Upper lobe of left lung (tissue), 6 donors: Measurements from ENCODE around the gene OBSCN. TPM values are rescaled to one million over a fixed set of nuclear protein-coding genes. Genes with fewer than 3 reads are reported as not detected.

Source experiments
- ATAC-seq, 2 donors: fragments of 200-7000 bp; cut with Tn5 transposase; one replicate each; pipeline ENCODE4 v1.9.1; 2022; ENCODE audit warnings: mild to moderate bottlenecking in 2 of 2, moderate library complexity in 2 of 2; ENCODE audit not compliant: low FRiP score in 2 of 2
- DNase-seq, 2 donors: peaks; one replicate each; pipeline ENCODE4 v3.0.0-alpha.2; 2019 to 2020
- H3K27ac ChIP-seq, 4 donors: fragments of 200-600 bp; sonication (generic); one replicate each; pipeline ENCODE4 v1.5.1; 2016 to 2019
- H3K27me3 ChIP-seq, 4 donors: fragments of 200-600 bp; sonication (generic); one replicate each; pipeline ENCODE4 v1.5.1; 2017 to 2019
- H3K36me3 ChIP-seq, 4 donors: fragments of 200-600 bp; sonication (generic); one replicate each; pipeline ENCODE4 v1.5.1; 2016 to 2019
- H3K4me1 ChIP-seq, 4 donors: fragments of 200-600 bp; sonication (generic); one replicate each; pipeline ENCODE4 v1.5.1; 2018 to 2019
- H3K4me3 ChIP-seq, 4 donors: fragments of 200-600 bp; sonication (generic); one replicate each; pipeline ENCODE4 v1.5.1; 2017 to 2019; ENCODE audit warnings: mild to moderate bottlenecking in 2 of 4, moderate library complexity in 1 of 4
- H3K9me3 ChIP-seq, 4 donors: fragments of 200-600 bp; sonication (generic); one replicate each; pipeline ENCODE4 v1.5.1; 2018 to 2019
- EP300 ChIP-seq, 4 donors: sonication (generic); formaldehyde crosslinking; IDR thresholded peaks; one replicate each; pipeline ENCODE4 v1.5.1; 2017; ENCODE audit warnings: antibody characterized with exemption in 4 of 4, control low read depth in 2 of 4
- POLR2A ChIP-seq, 4 donors: fragments of 450-650 bp; IDR thresholded peaks; one replicate each; pipeline ENCODE4 v1.5.1; 2016 to 2017; ENCODE audit warnings: antibody characterized with exemption in 4 of 4, mild to moderate bottlenecking in 2 of 4
- POLR2AphosphoS5 ChIP-seq, 2 donors: sonication (generic); formaldehyde crosslinking; IDR thresholded peaks; one replicate each; pipeline ENCODE4 v1.5.1; 2017; ENCODE audit warnings: antibody characterized with exemption in 2 of 2
- WGBS, 2 donors: methylation state at CpG; one replicate each; pipeline ENCODE4 v1.1.5; 2017 to 2018; 5-methylcytosine and 5-hydroxymethylcytosine counted together
- total RNA-seq, 6 donors: library from RNA; depleted of rRNA in 4 of 6; stranded (reverse); fragments of >200 nt in 4 of 6; gene quantifications; one replicate each; pipeline versions ENCODE4 v1.1.0 to v1.2.1, GENCODE V29; 2016 to 2021
- TF ChIP-seq, protein P1 (sequence below), 6 experiments: fragments of 450-650 bp in 4 of 6; fragments of 200-600 bp in 2 of 6; sonication (generic) in 2 of 6; IDR thresholded peaks; one replicate each; pipeline ENCODE4 v1.5.1; 2016 to 2019; ENCODE audit warnings: antibody characterized with exemption in 6 of 6
- donor health status: DM: no; HTN: no; CAD: no; lungs with moderate emphysema.
- donor health status: DM: no; HTN: yes; CAD: no; lungs with severe emphysema.

Gene OBSCN
- total RNA-seq, 6 donors from 2014 or later, result 15.7 to 160 (median 47.0) TPM

DNA sequence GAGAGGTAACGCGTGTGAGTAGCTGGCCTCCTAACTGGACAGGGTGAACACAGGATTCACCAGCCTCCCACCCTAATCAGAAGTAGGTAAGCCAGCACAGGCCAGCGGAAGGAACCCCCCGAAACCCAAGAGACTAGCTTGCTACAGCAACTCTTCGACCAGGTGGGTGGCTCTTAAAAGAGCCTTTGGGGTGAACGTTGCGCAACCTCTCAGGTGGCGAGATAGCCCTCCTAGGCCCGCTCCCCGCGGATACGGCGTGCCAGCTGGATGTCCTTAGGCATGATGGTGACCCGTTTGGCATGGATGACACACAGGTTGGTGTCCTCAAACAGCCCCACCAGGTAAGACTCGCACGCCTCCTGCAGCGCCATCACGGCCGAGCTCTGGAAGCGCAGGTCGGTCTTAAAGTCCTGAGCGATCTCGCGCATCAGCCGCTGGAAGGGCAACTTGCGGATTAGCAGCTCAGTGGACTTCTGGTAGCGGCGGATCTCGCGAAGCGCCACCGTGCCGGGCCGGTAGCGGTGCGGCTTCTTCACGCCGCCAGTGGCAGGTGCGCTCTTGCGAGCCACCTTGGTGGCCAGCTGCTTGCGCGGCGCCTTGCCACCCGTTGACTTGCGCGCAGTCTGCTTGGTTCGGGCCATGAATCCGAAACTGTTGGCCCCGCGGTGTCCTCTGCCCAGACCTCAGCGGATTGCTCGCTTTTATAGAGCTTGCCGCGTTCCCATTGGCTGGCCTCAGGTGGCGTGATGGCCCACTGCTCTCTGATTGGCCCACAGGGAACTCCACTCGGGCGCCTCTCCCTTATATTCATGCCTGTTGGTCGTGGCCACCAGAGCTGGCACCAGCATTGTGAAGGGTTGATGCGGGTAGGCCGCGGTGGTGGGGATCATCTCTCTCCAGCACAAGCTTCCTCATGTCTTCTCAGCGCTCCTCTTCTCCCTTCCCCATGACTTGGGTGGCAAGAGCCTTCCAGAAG lies 217.1 kb downstream of the OBSCN start:
- WGBS, 2 donors, result 95 to 98% methylated on average over 42 to 59 of the region's 62 CpGs
- ATAC-seq (no peak), DNase-seq (peak in 1 of 2 donors; percentile 77)
- Histone ChIP-seq H3K4me3 (no peak overlapping the region), H3K27me3 (no peaks in the 10 kb centered on the region), H3K27ac (no peak overlapping the region), H3K4me1 (no peaks in the 10 kb centered on the region), H3K36me3 (no peaks in the 10 kb centered on the region), H3K9me3 (no peaks in the 10 kb centered on the region)
- TF ChIP-seq, protein P1, sequence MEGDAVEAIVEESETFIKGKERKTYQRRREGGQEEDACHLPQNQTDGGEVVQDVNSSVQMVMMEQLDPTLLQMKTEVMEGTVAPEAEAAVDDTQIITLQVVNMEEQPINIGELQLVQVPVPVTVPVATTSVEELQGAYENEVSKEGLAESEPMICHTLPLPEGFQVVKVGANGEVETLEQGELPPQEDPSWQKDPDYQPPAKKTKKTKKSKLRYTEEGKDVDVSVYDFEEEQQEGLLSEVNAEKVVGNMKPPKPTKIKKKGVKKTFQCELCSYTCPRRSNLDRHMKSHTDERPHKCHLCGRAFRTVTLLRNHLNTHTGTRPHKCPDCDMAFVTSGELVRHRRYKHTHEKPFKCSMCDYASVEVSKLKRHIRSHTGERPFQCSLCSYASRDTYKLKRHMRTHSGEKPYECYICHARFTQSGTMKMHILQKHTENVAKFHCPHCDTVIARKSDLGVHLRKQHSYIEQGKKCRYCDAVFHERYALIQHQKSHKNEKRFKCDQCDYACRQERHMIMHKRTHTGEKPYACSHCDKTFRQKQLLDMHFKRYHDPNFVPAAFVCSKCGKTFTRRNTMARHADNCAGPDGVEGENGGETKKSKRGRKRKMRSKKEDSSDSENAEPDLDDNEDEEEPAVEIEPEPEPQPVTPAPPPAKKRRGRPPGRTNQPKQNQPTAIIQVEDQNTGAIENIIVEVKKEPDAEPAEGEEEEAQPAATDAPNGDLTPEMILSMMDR (IDR thresholded peaks at IDR 0.05), result no peak
- TF ChIP-seq POLR2A (IDR thresholded peaks at IDR 0.05) (no peak), EP300 (IDR thresholded peaks at IDR 0.05) (no peak), POLR2AphosphoS5 (IDR thresholded peaks at IDR 0.05) (no peak)

- H3K36me3 ChIP-seq, result no peaks in the 10 kb centered on the region
- no peaks in the 10 kb centered on the region for H3K9me3 ChIP-seq
- DNase-seq, result no peak
- 61 to 66% methylated on average over 5 of the region's 5 CpGs for WGBS, 2 donors
- TF ChIP-seq POLR2A (IDR thresholded peaks at IDR 0.05) (no peak), POLR2AphosphoS5 (IDR thresholded peaks at IDR 0.05) (no peak), EP300 (IDR thresholded peaks at IDR 0.05) (no peak)
- TF ChIP-seq, protein P1 (IDR thresholded peaks at IDR 0.05), result no peak
- H3K27me3 ChIP-seq, result no peaks in the 10 kb centered on the region
- H3K27ac ChIP-seq, result no peak overlapping the region
- no peak overlapping the region for H3K4me3 ChIP-seq
- no peak for ATAC-seq
- no peaks in the 10 kb centered on the region for H3K4me1 ChIP-seq
Measured at GRCh38 chr1:228426518-228427175, 218.8 kb downstream of the OBSCN start.

- H3K27me3 ChIP-seq, result no peaks in the 10 kb centered on the region
- no peak for DNase-seq
Measured at GRCh38 chr1:228428412-228428811, 220.6 kb downstream of the OBSCN start.

More at GRCh38 chr1:228428412-228428811, 220.6 kb downstream of the OBSCN start:
- ATAC-seq, result no peak
- Histone ChIP-seq H3K4me1 (no peaks in the 10 kb centered on the region), H3K9me3 (no peaks in the 10 kb centered on the region), H3K4me3 (no peak overlapping the region), H3K36me3 (no peaks in the 10 kb centered on the region), H3K27ac (no peak overlapping the region)
- 64 to 66% methylated on average over 4 of the region's 4 CpGs for WGBS, 2 donors
- TF ChIP-seq, protein P1 (IDR thresholded peaks at IDR 0.05), result no peak
- TF ChIP-seq POLR2A (IDR thresholded peaks at IDR 0.05) (no peak), EP300 (IDR thresholded peaks at IDR 0.05) (no peak), POLR2AphosphoS5 (IDR thresholded peaks at IDR 0.05) (no peak)

Other genes with a start within 250 kb of the OBSCN start
- gene WNT3A, start 201.0 kb upstream of the OBSCN start, total RNA-seq, result 10 to 100 TPM in 2 of 6 donors, 1 to 10 TPM in 4; 1.0 to 19.6 (median 6.4) TPM
- gene ARF1, start 125.3 kb upstream of the OBSCN start, total RNA-seq, result 100 to 1,000 TPM; 157 to 487 (median 374) TPM
- gene C1orf35, start 104.7 kb upstream of the OBSCN start, total RNA-seq, result 10 to 100 TPM; 12.8 to 34.6 (median 17.8) TPM
- 100 to 1,000 TPM in 1 of 6 donors, 10 to 100 TPM in 5; 42.4 to 161 (median 60.1) TPM for gene MRPL55, start 98.7 kb upstream of the OBSCN start, total RNA-seq
- 100 to 1,000 TPM; 198 to 385 (median 269) TPM for gene GUK1, start 67.8 kb upstream of the OBSCN start, total RNA-seq
- gene GJC2, start 58.1 kb upstream of the OBSCN start, total RNA-seq, result 1 to 10 TPM; 1.4 to 8.7 (median 2.0) TPM
- 10 to 100 TPM in 4 of 6 donors, 1 to 10 TPM in 2; 6.1 to 19.3 (median 13.9) TPM for gene IBA57, start 42.2 kb upstream of the OBSCN start, total RNA-seq
- 10 to 100 TPM; 25.7 to 43.0 (median 30.8) TPM for gene TRIM11, start 198.8 kb downstream of the OBSCN start, total RNA-seq
- gene TRIM17, start 208.8 kb downstream of the OBSCN start, total RNA-seq, result 10 to 100 TPM in 1 of 6 donors, 1 to 10 TPM in 5; 1.2 to 21.0 (median 2.4) TPM